ENCODE results near the gene RTTN.

RTTN gene

GRCh38 chr18:69998523-69998987 lies 206.9 kb downstream of the RTTN start:
- no peak for TF ChIP-seq EZH2phosphoT487 (IDR thresholded peaks at IDR 0.05; ENCODE audit: borderline replicate concordance)
- no peak for TF ChIP-seq CTCF (conservative IDR thresholded peaks at IDR 0.05; ENCODE audit: low read length)
- no peaks in the 10 kb centered on the region for H3K9me3 ChIP-seq (ENCODE audit: insufficient read depth, low read depth, low read length)
- no peaks in the 10 kb centered on the region for H3K79me2 ChIP-seq (ENCODE audit: insufficient read depth, low read length)
- H2AFZ ChIP-seq (ENCODE audit: low read length), result no peak overlapping the region
- no peaks in the 10 kb centered on the region for H3K27me3 ChIP-seq (ENCODE audit: insufficient read depth, low read length, poor library complexity, severe bottlenecking)
- H3K4me3 ChIP-seq (ENCODE audit: low read length, poor library complexity, severe bottlenecking), result no peak overlapping the region
- H3K36me3 ChIP-seq (ENCODE audit: insufficient read depth, low read length), result peaks cover 17% of the 10 kb centered on the region; the same call in 1 of the 2 replicates
- no peak overlapping the region for H3K9ac ChIP-seq (ENCODE audit: low read depth, low read length, poor library complexity, severe bottlenecking)
- no peak overlapping the region for H3K4me2 ChIP-seq (ENCODE audit: low read depth, low read length, poor library complexity, severe bottlenecking)
- H3K4me1 ChIP-seq (ENCODE audit: insufficient read depth, low read length, poor library complexity, severe bottlenecking), result peaks cover 3% of the 10 kb centered on the region
- no peaks in the 10 kb centered on the region for H4K20me1 ChIP-seq (ENCODE audit: insufficient read depth, low read length, poor library complexity, severe bottlenecking)
- H3F3A ChIP-seq (ENCODE audit: low read depth), result no peaks in the 10 kb centered on the region
- no peaks in the 10 kb centered on the region for H3K9me2 ChIP-seq (replicated peaks; ENCODE audit: low read depth, low read length)

DNA sequence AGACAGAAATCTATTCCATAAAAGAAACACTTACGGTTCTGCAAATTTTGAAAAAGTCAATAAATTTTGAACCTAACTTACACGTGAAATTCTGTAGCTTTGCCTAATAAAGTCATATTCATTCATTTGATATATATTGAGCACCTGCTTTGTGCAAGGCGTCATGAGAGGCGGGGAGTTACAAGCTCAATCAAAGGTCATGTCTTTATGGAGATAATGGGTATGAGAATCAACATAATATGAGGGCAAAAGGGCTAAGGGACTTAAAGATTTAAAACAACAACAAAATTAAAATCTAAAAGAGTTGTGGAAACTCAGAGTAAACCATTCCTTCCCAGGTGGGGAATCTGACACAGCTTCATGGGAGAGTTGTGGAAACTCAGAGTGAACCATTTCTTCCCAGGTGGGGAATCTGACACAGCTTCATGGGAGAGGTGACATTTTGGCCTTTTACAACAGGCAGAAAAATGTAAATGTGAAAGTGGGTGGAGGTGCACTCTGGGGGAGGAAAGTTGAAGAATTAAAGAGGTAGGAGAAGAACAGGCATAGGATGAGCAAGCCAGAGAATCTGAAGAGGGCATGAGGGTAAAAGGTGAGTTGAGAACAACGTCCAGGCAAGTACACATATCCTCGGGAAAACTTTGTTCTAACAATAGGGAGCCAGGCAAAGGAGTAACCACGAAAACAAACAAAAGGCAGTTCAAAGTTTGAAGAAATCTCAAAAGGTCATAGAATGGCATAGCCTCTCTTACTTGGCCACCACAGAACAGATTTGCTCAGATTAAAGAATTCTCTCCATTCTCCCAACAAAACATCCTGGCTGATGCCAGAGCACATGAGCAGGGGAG lies 208.3 kb downstream of the RTTN start:
- H3F3A ChIP-seq (ENCODE audit: low read depth), result no peaks in the 10 kb centered on the region
- no peaks in the 10 kb centered on the region for H4K20me1 ChIP-seq (ENCODE audit: insufficient read depth, low read length, poor library complexity, severe bottlenecking)
- H3K79me2 ChIP-seq (ENCODE audit: insufficient read depth, low read length), result no peaks in the 10 kb centered on the region
- H3K9me3 ChIP-seq (ENCODE audit: insufficient read depth, low read depth, low read length), result no peaks in the 10 kb centered on the region
- H2AFZ ChIP-seq (ENCODE audit: low read length), result no peak overlapping the region
- peaks cover 17% of the 10 kb centered on the region; the same call in 1 of the 2 replicates for H3K36me3 ChIP-seq (ENCODE audit: insufficient read depth, low read length)
- H3K9ac ChIP-seq (ENCODE audit: low read depth, low read length, poor library complexity, severe bottlenecking), result no peak overlapping the region
- H3K4me1 ChIP-seq (ENCODE audit: insufficient read depth, low read length, poor library complexity, severe bottlenecking), result peaks cover 3% of the 10 kb centered on the region
- no peaks in the 10 kb centered on the region for H3K27me3 ChIP-seq (ENCODE audit: insufficient read depth, low read length, poor library complexity, severe bottlenecking)
- TF ChIP-seq CTCF (conservative IDR thresholded peaks at IDR 0.05; ENCODE audit: low read length), result no peak
- TF ChIP-seq EZH2phosphoT487 (IDR thresholded peaks at IDR 0.05; ENCODE audit: borderline replicate concordance), result no peak
- H3K9me2 ChIP-seq (replicated peaks; ENCODE audit: low read depth, low read length), result no peaks in the 10 kb centered on the region
- H3K4me2 ChIP-seq (ENCODE audit: low read depth, low read length, poor library complexity, severe bottlenecking), result no peak overlapping the region
- H3K4me3 ChIP-seq (ENCODE audit: low read length, poor library complexity, severe bottlenecking), result no peak overlapping the region

DNA sequence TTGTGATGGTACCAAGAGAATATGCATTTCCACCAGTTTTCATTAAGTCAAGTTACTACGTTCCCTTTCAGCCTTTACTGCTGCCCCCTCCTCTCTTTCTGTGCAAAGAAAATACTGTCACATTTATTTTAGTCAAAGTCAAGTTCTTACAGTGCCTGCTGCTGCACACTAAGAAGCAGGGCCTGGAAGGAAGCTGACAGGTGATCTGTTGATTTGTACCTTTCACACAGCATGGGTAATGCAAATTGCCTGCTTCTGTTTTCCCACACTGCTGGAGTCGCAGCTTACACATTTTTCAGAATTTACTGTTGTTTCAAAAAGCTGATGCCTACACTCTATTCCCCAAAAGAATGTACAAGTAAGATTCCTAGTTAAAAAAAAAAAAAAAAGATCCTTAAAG lies 209.1 kb downstream of the RTTN start:
- Histone ChIP-seq H3K9me2 (replicated peaks; ENCODE audit: low read depth, low read length) (no peaks in the 10 kb centered on the region), H3K9ac (ENCODE audit: low read depth, low read length, poor library complexity, severe bottlenecking) (no peak overlapping the region), H3K79me2 (ENCODE audit: insufficient read depth, low read length) (no peaks in the 10 kb centered on the region), H3F3A (ENCODE audit: low read depth) (no peaks in the 10 kb centered on the region), H3K9me3 (ENCODE audit: insufficient read depth, low read depth, low read length) (no peaks in the 10 kb centered on the region), H3K4me1 (ENCODE audit: insufficient read depth, low read length, poor library complexity, severe bottlenecking) (peaks cover 3% of the 10 kb centered on the region), H3K4me3 (ENCODE audit: low read length, poor library complexity, severe bottlenecking) (no peak overlapping the region), H3K36me3 (ENCODE audit: insufficient read depth, low read length) (peaks cover 12% of the 10 kb centered on the region; the same call in 1 of the 2 replicates), H3K4me2 (ENCODE audit: low read depth, low read length, poor library complexity, severe bottlenecking) (no peak overlapping the region), H2AFZ (ENCODE audit: low read length) (no peak overlapping the region), H4K20me1 (ENCODE audit: insufficient read depth, low read length, poor library complexity, severe bottlenecking) (no peaks in the 10 kb centered on the region), H3K27me3 (ENCODE audit: insufficient read depth, low read length, poor library complexity, severe bottlenecking) (no peaks in the 10 kb centered on the region)
- TF ChIP-seq EZH2phosphoT487 (IDR thresholded peaks at IDR 0.05; ENCODE audit: borderline replicate concordance) (no peak), CTCF (conservative IDR thresholded peaks at IDR 0.05; ENCODE audit: low read length) (no peak)
